Spinal cord (tissue), 10 donors: ENCODE data around the gene SBNO1. TPM values are rescaled to one million over a fixed set of nuclear protein-coding genes. Genes with fewer than 3 reads are reported as not detected.

ENCODE experiments used
- DNase-seq, 6 donors: peaks; one replicate each; pipeline versions ENCODE4 v3.0.0 to v3.0.0-alpha.2; 2013 to 2015; ENCODE audit warnings: low spot score in 6 of 6, low read depth in 4 of 6
- H3K27ac ChIP-seq: one replicate; pipeline ENCODE4 v1.5.1; 2013; ENCODE audit warnings: low read depth, low read length, control low read depth
- H3K27me3 ChIP-seq: one replicate; pipeline ENCODE4 v1.6.1; 2013; ENCODE audit warnings: low read length; ENCODE audit not compliant: control insufficient read depth, insufficient read depth
- H3K36me3 ChIP-seq: one replicate; pipeline ENCODE4 v1.6.1; 2013; ENCODE audit warnings: low read length; ENCODE audit not compliant: control insufficient read depth, insufficient read depth
- H3K4me1 ChIP-seq: one replicate; pipeline ENCODE4 v1.6.1; 2013; ENCODE audit warnings: low read length; ENCODE audit not compliant: control insufficient read depth, insufficient read depth
- H3K4me3 ChIP-seq: one replicate; pipeline ENCODE4 v1.5.1; 2013; ENCODE audit warnings: low read depth, low read length, control low read depth
- H3K9me3 ChIP-seq: one replicate; pipeline ENCODE4 v1.6.1; 2013; ENCODE audit warnings: low read length; ENCODE audit not compliant: control insufficient read depth, insufficient read depth
- whole genome bisulfite sequencing: methylation state at CpG from one replicate; pipeline ENCODE4 v1.1.5; 2013; ENCODE audit warnings: missing lambda C conversion rate; ENCODE audit not compliant: insufficient coverage; 5-methylcytosine and 5-hydroxymethylcytosine counted together
- polyA plus RNA-seq, 2 donors: library from polyadenylated mRNA; unstranded; fragments of 120-200 nt; gene quantifications; one replicate each; pipeline ENCODE4 v1.2.1, GENCODE V29; 2013; ENCODE audit not compliant: insufficient read length in 2 of 2
- small RNA-seq: library from RNA; depleted of rRNA; stranded (forward); fragments of <200 nt; gene quantifications from one replicate; pipeline ENCODE3, GENCODE V24; 2014; ENCODE audit warnings: low replicate concordance
- total RNA-seq, 2 donors: library from RNA; depleted of rRNA in 1 of 2; stranded (reverse); fragments of 120-200 nt in 1 of 2; fragments of >200 nt in 1 of 2; gene quantifications; one replicate each; pipeline versions ENCODE4 v1.2.3 to v1.2.4, GENCODE V29; 2013 to 2014
- donor health status: healthy.

SBNO1 gene
- total and polyA plus RNA-seq, 4 donors: 15.0 to 28.0 (median 23.4) TPM

DNA sequence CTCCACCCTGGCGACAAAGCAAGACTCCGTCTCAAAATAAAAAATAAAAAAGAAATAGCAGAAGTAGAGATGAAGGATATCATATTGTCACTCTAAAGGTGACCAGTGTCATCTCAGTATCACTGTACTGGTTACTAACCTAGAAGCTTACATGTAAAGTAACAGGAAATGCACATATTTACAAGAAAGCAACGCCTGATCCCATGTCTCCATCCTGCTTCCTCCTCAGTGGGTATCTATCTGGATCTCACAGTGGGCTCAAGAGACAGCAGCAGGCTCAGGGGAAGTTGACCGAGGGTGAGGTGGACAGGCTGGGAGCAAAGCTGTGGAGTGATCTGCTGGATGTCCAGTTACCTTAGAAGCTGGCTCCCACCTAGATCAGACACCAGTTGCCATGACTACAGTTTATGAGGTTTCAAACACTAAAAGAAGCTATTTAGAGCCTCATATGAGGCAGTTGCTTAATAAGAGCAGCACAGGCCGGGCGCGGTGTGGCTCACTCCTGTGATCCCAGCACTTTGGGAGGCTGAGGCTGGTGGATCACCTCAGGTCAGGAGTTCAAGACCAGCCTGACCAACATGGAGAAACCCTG, 120.9 kb downstream of the SBNO1 start:
- H3K4me1 ChIP-seq: no peaks in the 10 kb centered on the region
- no peak overlapping the region for H3K4me3 ChIP-seq
- no peak overlapping the region for H3K27ac ChIP-seq
- DNase-seq: no peak
- no peaks in the 10 kb centered on the region for H3K9me3 ChIP-seq
- H3K27me3 ChIP-seq: no peaks in the 10 kb centered on the region
- H3K36me3 ChIP-seq: peaks cover 16% of the 10 kb centered on the region
- 69% methylated on average over 3 of the region's 7 CpGs for WGBS

DNA sequence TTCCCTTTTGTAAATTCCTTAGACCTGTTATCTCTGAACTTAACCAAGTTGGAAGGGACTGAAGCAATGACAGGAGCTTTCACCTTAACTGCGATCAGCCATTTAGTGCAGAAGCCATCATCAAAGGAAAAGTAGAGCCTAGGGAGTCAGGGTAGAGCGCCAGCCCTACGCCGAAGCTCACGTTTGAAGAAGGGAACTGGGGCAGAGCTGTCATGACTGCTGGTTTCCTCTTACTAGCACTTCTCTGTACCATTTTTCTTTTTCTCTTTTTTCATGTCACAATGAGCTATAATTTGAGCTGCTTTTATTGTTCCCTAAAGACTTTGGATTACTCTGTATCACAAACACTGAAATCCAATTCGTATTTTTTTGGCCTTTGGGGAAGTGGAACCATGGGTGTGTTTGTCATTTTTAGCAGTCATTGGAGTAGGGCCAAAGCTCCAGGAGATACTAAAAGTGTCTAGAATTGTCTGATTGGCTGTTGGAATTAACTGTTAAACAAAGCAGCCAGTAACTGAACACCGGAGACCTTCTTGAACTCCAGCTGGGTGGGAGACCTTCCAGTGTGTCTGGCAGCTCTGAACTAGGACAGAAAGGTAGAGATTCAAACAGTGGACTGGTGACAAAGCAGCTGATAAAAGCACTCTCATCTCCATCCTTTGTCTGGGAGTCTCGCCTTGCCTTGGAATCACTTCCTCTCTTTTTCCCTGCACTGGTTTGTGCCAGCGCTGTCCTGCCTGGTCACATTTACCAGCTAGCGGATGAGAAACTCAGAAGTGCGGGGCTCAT, 122.3 kb downstream of the SBNO1 start:
- H3K27me3 ChIP-seq: no peaks in the 10 kb centered on the region
- peak in 2 of 6 donors; percentile 68 to 85 for DNase-seq

More for the DNA sequence above, 122.3 kb downstream of the SBNO1 start:
- WGBS: 52% methylated on average over 7 of the region's 11 CpGs
- peak overlapping the region; percentile 18 for H3K27ac ChIP-seq
- H3K9me3 ChIP-seq: no peaks in the 10 kb centered on the region
- peaks cover 16% of the 10 kb centered on the region for H3K36me3 ChIP-seq
- no peak overlapping the region for H3K4me3 ChIP-seq
- no peaks in the 10 kb centered on the region for H3K4me1 ChIP-seq

Small RNAs within 50 kb of the gene (small RNA-seq; reads per million reads assigned to genes)
- gene RF00019 (not detected), gene RNA5SP375 (not detected)

Other genes with a start within 250 kb of the SBNO1 start
- 1 to 10 TPM; 6.8 to 7.9 TPM for gene PITPNM2, start 213.8 kb downstream of the SBNO1 start, total RNA-seq
- gene PITPNM2, start 213.8 kb downstream of the SBNO1 start, polyA plus RNA-seq: 10 to 100 TPM; 13.7 to 18.0 TPM
- gene MPHOSPH9, start 131.7 kb downstream of the SBNO1 start, total RNA-seq: 10 to 100 TPM; 55.0 to 79.2 TPM
- gene MPHOSPH9, start 131.7 kb downstream of the SBNO1 start, polyA plus RNA-seq: 10 to 100 TPM; 20.5 to 32.8 TPM
- 10 to 100 TPM; 15.7 to 17.6 TPM for gene MTRFR, start 131.4 kb downstream of the SBNO1 start, total RNA-seq
- gene MTRFR, start 131.4 kb downstream of the SBNO1 start, polyA plus RNA-seq: 10 to 100 TPM; 23.5 to 26.5 TPM
- 100 to 1,000 TPM; 136 to 224 TPM for gene CDK2AP1, start 93.0 kb downstream of the SBNO1 start, total RNA-seq
- 100 to 1,000 TPM; 300 to 428 TPM for gene CDK2AP1, start 93.0 kb downstream of the SBNO1 start, polyA plus RNA-seq
- 10 to 100 TPM; 28.0 to 41.2 TPM for gene KMT5A, start 19.3 kb upstream of the SBNO1 start, total RNA-seq
- gene KMT5A, start 19.3 kb upstream of the SBNO1 start, polyA plus RNA-seq: 10 to 100 TPM; 41.3 to 41.9 TPM
- gene RILPL2, start 71.8 kb upstream of the SBNO1 start, total RNA-seq: 1 to 10 TPM; 1.7 to 2.9 TPM
- gene RILPL2, start 71.8 kb upstream of the SBNO1 start, polyA plus RNA-seq: 1 to 10 TPM; 2.0 to 2.4 TPM
- gene SNRNP35, start 93.3 kb upstream of the SBNO1 start, total RNA-seq: 10 to 100 TPM; 15.3 to 35.5 TPM
- gene SNRNP35, start 93.3 kb upstream of the SBNO1 start, polyA plus RNA-seq: 10 to 100 TPM; 39.0 to 46.4 TPM
- gene RILPL1, start 168.9 kb upstream of the SBNO1 start, total RNA-seq: 10 to 100 TPM in 1 of 2 donors, 1 to 10 TPM in 1; 4.6 to 28.3 TPM
- gene RILPL1, start 168.9 kb upstream of the SBNO1 start, polyA plus RNA-seq: 10 to 100 TPM; 24.5 to 33.3 TPM
- gene TMED2, start 219.7 kb upstream of the SBNO1 start, total RNA-seq: 100 to 1,000 TPM; 153 to 232 TPM
- 100 to 1,000 TPM; 120 to 126 TPM for gene TMED2, start 219.7 kb upstream of the SBNO1 start, polyA plus RNA-seq
- gene DDX55, start 237.3 kb upstream of the SBNO1 start, total RNA-seq: 10 to 100 TPM; 19.5 to 32.3 TPM
- gene DDX55, start 237.3 kb upstream of the SBNO1 start, polyA plus RNA-seq: 10 to 100 TPM; 24.8 to 35.2 TPM